T47D (cell line): ENCODE data around the gene WLS.

Source experiments
- DNase-seq, 2 experiments: peaks; one replicate each; pipeline versions ENCODE4 v3.0.0 to v3.0.0-alpha.2; 2011 to 2012; ENCODE audit warnings: low read depth in 1 of 2, low spot score in 1 of 2
- JUND ChIP-seq: IDR thresholded peaks from 2 replicates; pipeline ENCODE4 v1.6.1; 2012; ENCODE audit warnings: low read depth
- in situ Hi-C: cut with HindIII; loops from 2 replicates; pipeline ENCODE4 v1.10.0; 2016; ENCODE audit warnings: low sequenced_read_pairs, low pct_unique_long_range_greater_than_20kb

The WLS gene

GRCh38 chr1:68145418-68146126, 86.8 kb downstream of the WLS start:
- in situ Hi-C loops: no loop called here
- peak in 1 of 2 experiments; percentile 69 for DNase-seq
- no peak for TF ChIP-seq JUND

- no peak for TF ChIP-seq JUND
- no peak for DNase-seq
- in situ Hi-C loops: no loop called here
These were observed 87.5 kb downstream of the WLS start for GRCh38 chr1:68144856-68145255.

GRCh38 chr1:68143633-68144032, 88.7 kb downstream of the WLS start:
- DNase-seq: no peak
- in situ Hi-C loops: no loop called here
- TF ChIP-seq JUND: no peak

- DNase-seq: no peak
- no peak for TF ChIP-seq JUND
- in situ Hi-C loops: no loop called here
These were observed 89.9 kb downstream of the WLS start for GRCh38 chr1:68142461-68142860.

- no peak for TF ChIP-seq JUND
- in situ Hi-C loops: no loop called here
- DNase-seq: no peak
These were observed 90.3 kb downstream of the WLS start for GRCh38 chr1:68142036-68142435.

GRCh38 chr1:68141071-68142021, 91.0 kb downstream of the WLS start:
- no peak for DNase-seq
- in situ Hi-C loops: no loop called here
- no peak for TF ChIP-seq JUND

GRCh38 chr1:68140536-68140935, 91.8 kb downstream of the WLS start:
- in situ Hi-C loops: no loop called here

GRCh38 chr1:68136187-68136586, 96.1 kb downstream of the WLS start:
- TF ChIP-seq JUND: no peak
- DNase-seq: no peak
- in situ Hi-C loops: no loop called here

More at GRCh38 chr1:68140536-68140935, 91.8 kb downstream of the WLS start:
- no peak for TF ChIP-seq JUND
- DNase-seq: no peak

GRCh38 chr1:68132426-68133130, 99.7 kb downstream of the WLS start:
- TF ChIP-seq JUND: no peak
- in situ Hi-C loops: no loop called here
- DNase-seq: no peak

- in situ Hi-C loops: no loop called here
- no peak for TF ChIP-seq JUND
- no peak for DNase-seq
These were observed 101.1 kb downstream of the WLS start for GRCh38 chr1:68131261-68131660.

GRCh38 chr1:68129536-68130250, 102.6 kb downstream of the WLS start:
- no peak for DNase-seq
- TF ChIP-seq JUND: no peak
- in situ Hi-C loops: no loop called here

GRCh38 chr1:68128820-68129219, 103.5 kb downstream of the WLS start:
- no peak for DNase-seq
- in situ Hi-C loops: no loop called here
- no peak for TF ChIP-seq JUND
